ENCODE data around the gene MOB2. TPM values are rescaled to one million over a fixed set of nuclear protein-coding genes. Genes with fewer than 3 reads are reported as not detected.

The MOB2 gene
- total RNA-seq, 1 experiment from 2014 or later, result 11.3 TPM

GRCh38 chr11:1456176-1456575, 30.4 kb downstream of the MOB2 start:
- no peak for DNase-seq
- no peak overlapping the region for H3K27ac ChIP-seq
- H3K27me3 ChIP-seq, result no peaks in the 10 kb centered on the region
- H3K36me3 ChIP-seq, result no peaks in the 10 kb centered on the region
- no peaks in the 10 kb centered on the region for H3K4me1 ChIP-seq
- H3K4me3 ChIP-seq, result no peak overlapping the region
- H3K9me3 ChIP-seq (replicated peaks), result no peaks in the 10 kb centered on the region

DNA sequence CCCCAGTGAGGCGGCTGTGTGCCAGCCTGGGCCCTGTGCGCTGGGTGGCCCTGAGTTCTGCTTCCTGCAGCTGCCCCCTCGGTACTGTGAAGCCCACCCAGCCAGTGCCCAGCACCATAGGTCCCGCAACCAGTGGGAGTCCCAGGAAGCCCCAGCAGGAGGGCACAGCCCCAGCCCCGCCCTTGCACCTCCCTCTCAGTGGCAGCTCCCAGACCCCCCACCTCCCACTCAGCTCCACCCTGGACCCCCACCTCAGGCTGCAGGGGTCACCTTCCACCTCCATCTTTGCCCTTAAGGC, 30.9 kb downstream of the MOB2 start:
- Histone ChIP-seq H3K36me3 (no peaks in the 10 kb centered on the region), H3K4me1 (no peaks in the 10 kb centered on the region), H3K27ac (no peak overlapping the region), H3K4me3 (no peak overlapping the region), H3K27me3 (no peaks in the 10 kb centered on the region), H3K9me3 (replicated peaks) (no peaks in the 10 kb centered on the region)
- DNase-seq, result no peak

- H3K4me1 ChIP-seq, result no peaks in the 10 kb centered on the region
- no peak for DNase-seq
- H3K9me3 ChIP-seq (replicated peaks), result no peaks in the 10 kb centered on the region
- no peak overlapping the region for H3K27ac ChIP-seq
- no peaks in the 10 kb centered on the region for H3K27me3 ChIP-seq
- H3K4me3 ChIP-seq, result no peak overlapping the region
- no peaks in the 10 kb centered on the region for H3K36me3 ChIP-seq
Measured at GRCh38 chr11:1455032-1455762, 31.4 kb downstream of the MOB2 start.

DNA sequence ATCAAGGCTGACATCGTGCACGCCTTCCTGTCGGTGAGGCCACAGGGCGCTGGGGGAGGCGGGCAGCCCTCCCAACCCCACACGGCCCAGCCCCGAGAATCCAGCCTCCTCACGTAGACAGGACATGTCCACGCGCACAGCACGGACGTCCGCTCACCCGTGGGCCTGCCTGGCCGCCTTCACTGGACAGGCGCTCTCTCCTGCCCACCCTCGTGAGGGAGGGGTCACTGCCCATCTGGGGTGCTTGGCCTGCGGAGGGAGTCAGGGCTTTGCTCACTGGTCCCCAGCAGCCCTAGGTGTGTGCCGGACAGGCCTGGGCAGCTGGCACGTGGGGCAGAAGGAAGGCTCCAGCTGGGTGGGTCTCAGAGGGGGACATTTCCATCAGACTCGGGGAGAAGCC, 32.0 kb downstream of the MOB2 start:
- H3K9me3 ChIP-seq (replicated peaks), result no peaks in the 10 kb centered on the region
- no peak for DNase-seq
- H3K27ac ChIP-seq, result no peak overlapping the region
- H3K27me3 ChIP-seq, result no peaks in the 10 kb centered on the region
- H3K4me3 ChIP-seq, result no peak overlapping the region
- no peaks in the 10 kb centered on the region for H3K36me3 ChIP-seq
- no peaks in the 10 kb centered on the region for H3K4me1 ChIP-seq

DNA sequence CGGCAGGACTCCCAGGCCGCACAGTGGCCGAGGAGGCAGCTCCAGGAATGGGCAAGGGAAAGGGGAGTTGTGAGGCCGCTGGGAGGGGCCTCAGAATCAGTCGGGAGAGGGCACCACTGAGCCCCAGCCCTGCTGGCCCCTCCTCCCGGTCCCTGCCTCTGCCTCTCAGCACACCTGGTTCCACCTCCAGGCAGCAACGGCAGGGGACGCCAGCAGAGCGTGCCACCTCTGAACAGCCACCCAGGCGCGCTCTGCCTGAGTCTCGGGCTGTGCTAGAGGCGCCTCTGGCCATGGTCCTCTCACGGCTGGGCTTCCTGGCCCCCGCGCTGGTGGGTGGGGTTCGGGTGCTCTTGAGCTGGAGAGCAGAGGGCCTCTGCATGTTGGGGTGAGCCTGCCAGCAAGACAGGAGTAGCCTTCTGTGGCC, 33.0 kb downstream of the MOB2 start:
- Histone ChIP-seq H3K27me3 (no peaks in the 10 kb centered on the region), H3K9me3 (replicated peaks) (no peaks in the 10 kb centered on the region), H3K4me1 (no peaks in the 10 kb centered on the region), H3K36me3 (no peaks in the 10 kb centered on the region), H3K27ac (no peak overlapping the region), H3K4me3 (no peak overlapping the region)
- DNase-seq, result no peak

GRCh38 chr11:1452744-1453143, 33.8 kb downstream of the MOB2 start:
- DNase-seq, result no peak
- Histone ChIP-seq H3K36me3 (no peaks in the 10 kb centered on the region), H3K4me1 (no peaks in the 10 kb centered on the region), H3K27ac (no peak overlapping the region), H3K9me3 (replicated peaks) (no peaks in the 10 kb centered on the region), H3K4me3 (no peak overlapping the region), H3K27me3 (no peaks in the 10 kb centered on the region)

DNA sequence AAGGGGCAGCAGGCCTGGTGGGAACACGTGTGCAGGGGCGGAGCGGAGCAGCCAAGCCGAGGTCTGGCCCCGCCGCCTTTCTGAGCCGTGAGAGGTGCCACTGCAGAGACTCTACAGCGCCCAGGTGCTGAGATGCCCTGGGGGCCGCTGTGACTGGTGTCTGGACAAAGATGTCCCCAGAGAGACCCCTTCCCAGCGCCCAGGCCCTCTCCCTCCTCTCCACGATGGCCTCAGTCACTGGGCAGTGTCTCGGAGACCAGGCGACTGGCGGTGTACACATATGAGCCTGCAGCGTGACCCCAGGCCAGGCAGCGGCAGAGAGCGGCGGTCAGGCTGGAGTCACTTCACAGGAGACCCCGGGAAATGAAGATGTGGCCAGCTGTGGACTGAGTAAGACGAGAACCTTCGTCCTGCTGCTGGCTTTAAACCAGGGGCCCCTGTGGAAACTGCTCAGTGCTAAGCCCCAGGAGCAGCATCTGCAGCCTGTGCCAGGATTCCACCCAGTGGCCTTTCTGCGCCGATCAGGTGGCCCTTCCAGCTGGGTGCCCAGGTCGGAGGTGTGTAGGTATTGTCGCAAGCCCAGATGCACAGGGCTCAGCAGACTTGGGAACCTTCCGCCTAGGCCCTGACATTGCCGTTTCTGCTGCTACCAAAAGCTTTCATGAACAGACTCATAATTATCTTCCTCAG, 34.7 kb downstream of the MOB2 start:
- H3K27ac ChIP-seq, result no peak overlapping the region
- no peak overlapping the region for H3K4me3 ChIP-seq
- no peaks in the 10 kb centered on the region for H3K36me3 ChIP-seq
- H3K27me3 ChIP-seq, result no peaks in the 10 kb centered on the region
- no peak for DNase-seq
- H3K4me1 ChIP-seq, result no peaks in the 10 kb centered on the region
- H3K9me3 ChIP-seq (replicated peaks), result no peaks in the 10 kb centered on the region

DNA sequence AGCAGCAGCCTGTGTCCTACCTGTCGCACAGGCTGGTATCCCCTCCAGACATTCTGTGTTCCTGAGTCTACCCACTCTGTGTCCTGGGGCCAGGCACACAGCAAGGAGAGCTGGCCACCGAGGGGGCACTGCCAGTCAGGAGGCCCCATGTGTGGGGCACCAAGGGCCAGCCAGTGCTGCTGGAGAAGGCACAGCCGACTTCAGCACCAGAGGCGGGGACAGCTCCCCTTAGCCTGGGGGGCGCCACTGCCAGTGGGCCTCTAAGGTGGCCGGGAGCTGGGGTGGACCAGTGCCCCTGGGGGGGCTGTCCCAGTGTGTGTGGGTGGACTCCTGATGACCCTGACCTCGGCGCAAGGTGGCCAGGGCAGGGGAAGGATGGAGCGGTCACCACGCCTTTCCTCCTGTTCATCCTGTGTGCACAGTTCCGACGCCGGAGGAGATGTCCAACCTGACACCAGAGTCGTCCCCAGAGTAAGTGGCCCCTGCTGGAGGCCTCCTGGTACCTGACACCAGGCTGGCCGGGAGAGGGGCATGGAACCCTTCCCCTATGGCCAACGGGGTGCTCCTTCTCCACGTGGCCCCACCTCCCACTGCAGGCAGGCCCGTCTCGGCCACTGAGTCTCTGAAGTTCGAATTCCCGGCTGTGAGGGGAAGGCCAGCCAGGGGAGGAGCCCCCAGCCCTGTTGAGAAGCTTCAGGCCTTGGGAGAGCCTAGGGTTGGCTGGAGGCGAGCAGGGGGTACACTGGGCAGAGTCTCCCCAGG, 35.4 kb downstream of the MOB2 start:
- peak; percentile 19 to 26 for DNase-seq
- no peaks in the 10 kb centered on the region for H3K9me3 ChIP-seq (replicated peaks)
- H3K27ac ChIP-seq, result no peak overlapping the region
- no peaks in the 10 kb centered on the region for H3K36me3 ChIP-seq
- no peaks in the 10 kb centered on the region for H3K4me1 ChIP-seq
- no peaks in the 10 kb centered on the region for H3K27me3 ChIP-seq
- no peak overlapping the region for H3K4me3 ChIP-seq

- no peak overlapping the region for H3K27ac ChIP-seq
- no peaks in the 10 kb centered on the region for H3K36me3 ChIP-seq
- H3K4me3 ChIP-seq, result no peak overlapping the region
- H3K4me1 ChIP-seq, result no peaks in the 10 kb centered on the region
- no peaks in the 10 kb centered on the region for H3K27me3 ChIP-seq
- H3K9me3 ChIP-seq (replicated peaks), result no peaks in the 10 kb centered on the region
- no peak for DNase-seq
Measured at GRCh38 chr11:1450344-1450875, 36.2 kb downstream of the MOB2 start.

DNA sequence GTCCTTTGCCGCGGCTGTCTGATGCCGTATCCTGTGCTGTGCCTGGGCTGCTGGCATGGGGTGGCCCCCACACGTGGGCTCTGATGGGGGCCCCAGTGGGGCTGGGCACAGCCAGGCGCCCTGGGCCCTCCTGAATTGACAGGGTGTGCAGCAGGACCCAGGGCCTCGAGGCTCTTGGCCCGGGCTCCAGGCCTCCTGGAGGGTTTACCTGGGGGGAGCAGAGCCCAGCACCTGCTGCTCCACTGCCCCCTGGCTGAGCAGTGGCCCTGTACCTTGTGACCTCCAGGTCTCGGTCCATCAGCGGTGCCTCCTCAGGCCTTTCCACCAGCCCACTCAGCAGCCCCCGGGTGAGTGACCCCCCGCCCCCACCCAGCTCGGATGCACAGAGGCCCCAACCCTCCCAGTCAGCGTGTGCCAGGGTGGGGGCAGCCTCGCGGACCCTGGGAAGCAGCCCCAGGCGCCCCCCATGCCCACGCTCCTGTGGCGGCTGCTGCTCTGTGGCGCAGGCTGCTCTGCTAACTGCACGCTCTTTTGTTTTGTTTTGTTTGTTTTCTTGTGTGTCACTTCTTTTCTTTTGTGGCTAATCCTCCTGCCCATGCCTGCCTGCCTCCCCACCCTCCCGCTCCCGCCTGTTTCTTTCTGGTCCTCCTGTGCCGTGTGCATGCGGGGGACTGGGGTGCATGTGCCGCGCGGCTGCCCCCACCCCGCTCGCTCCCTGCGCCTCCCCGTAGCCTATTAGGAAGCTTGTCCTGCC, 36.9 kb downstream of the MOB2 start:
- H3K4me3 ChIP-seq, result no peak overlapping the region
- no peaks in the 10 kb centered on the region for H3K4me1 ChIP-seq
- no peaks in the 10 kb centered on the region for H3K36me3 ChIP-seq
- DNase-seq, result no peak
- H3K9me3 ChIP-seq (replicated peaks), result no peaks in the 10 kb centered on the region
- H3K27me3 ChIP-seq, result no peaks in the 10 kb centered on the region
- H3K27ac ChIP-seq, result no peak overlapping the region

DNA sequence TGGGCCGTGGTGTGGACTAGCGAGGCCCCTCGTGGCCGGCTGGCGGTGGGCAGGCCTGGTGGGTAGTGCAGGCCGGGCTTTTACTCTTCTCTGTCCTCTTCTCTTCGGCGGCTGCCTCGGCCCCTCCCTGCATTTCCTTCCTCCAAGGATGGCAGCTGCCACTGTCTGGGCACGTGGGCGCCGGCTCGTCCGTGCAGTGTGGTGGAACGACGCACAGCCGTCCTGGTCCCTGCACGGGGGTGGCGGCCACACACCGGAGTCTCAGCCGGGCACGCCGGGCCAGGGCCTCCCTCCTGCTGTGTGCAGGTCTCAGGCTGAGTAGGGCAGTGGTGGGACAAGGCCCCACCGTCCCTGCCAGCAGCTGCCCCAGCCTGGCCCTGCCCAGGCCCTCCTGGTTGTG, 37.7 kb downstream of the MOB2 start:
- Histone ChIP-seq H3K27ac (no peak overlapping the region), H3K4me1 (no peaks in the 10 kb centered on the region), H3K9me3 (replicated peaks) (no peaks in the 10 kb centered on the region), H3K27me3 (no peaks in the 10 kb centered on the region), H3K36me3 (no peaks in the 10 kb centered on the region), H3K4me3 (no peak overlapping the region)
- DNase-seq, result no peak

- Histone ChIP-seq H3K27ac (no peak overlapping the region), H3K4me1 (no peaks in the 10 kb centered on the region), H3K27me3 (no peaks in the 10 kb centered on the region), H3K9me3 (replicated peaks) (no peaks in the 10 kb centered on the region), H3K4me3 (no peak overlapping the region), H3K36me3 (no peaks in the 10 kb centered on the region)
- DNase-seq, result no peak
Measured at GRCh38 chr11:1447845-1448825, 38.4 kb downstream of the MOB2 start.

GRCh38 chr11:1446623-1447022, 40.0 kb downstream of the MOB2 start:
- Histone ChIP-seq H3K27me3 (no peaks in the 10 kb centered on the region), H3K9me3 (replicated peaks) (no peaks in the 10 kb centered on the region), H3K36me3 (no peaks in the 10 kb centered on the region), H3K27ac (no peak overlapping the region), H3K4me1 (no peaks in the 10 kb centered on the region), H3K4me3 (no peak overlapping the region)
- no peak for DNase-seq
